Peyer's patch (tissue), 4 donors: Measurements from ENCODE around the gene ZNRF1. TPM values are rescaled to one million over a fixed set of nuclear protein-coding genes. Genes with fewer than 3 reads are reported as not detected.
A peak's percentile ranks its signal among the peaks of the same experiment; 100 is the strongest.

Experiments
- DNase-seq, 3 donors: peaks; one replicate each; pipeline ENCODE4 v3.0.0-alpha.2; 2017 to 2019
- H3K27ac ChIP-seq, 4 donors: fragments of 200-600 bp; sonication (generic); one replicate each; pipeline ENCODE4 v1.5.1; 2016 to 2019
- H3K27me3 ChIP-seq, 2 donors: fragments of 200-600 bp; sonication (generic); one replicate each; pipeline ENCODE4 v1.5.1; 2019
- H3K36me3 ChIP-seq, 3 donors: fragments of 200-600 bp; sonication (generic); one replicate each; pipeline ENCODE4 v1.5.1; 2016 to 2019
- H3K4me1 ChIP-seq, 4 donors: fragments of 200-600 bp; sonication (generic); one replicate each; pipeline ENCODE4 v1.5.1; 2016 to 2019
- H3K4me3 ChIP-seq, 4 donors: fragments of 200-600 bp; sonication (generic); 1 replicate in 3 of 4; 2 replicates in 1 of 4; pipeline ENCODE4 v1.5.1; 2016 to 2019; ENCODE audit warnings: mild to moderate bottlenecking in 1 of 4
- H3K9me3 ChIP-seq, 4 donors: fragments of 200-600 bp; sonication (generic); one replicate each; pipeline ENCODE4 v1.5.1; 2016 to 2019; ENCODE audit warnings: mild to moderate bottlenecking in 1 of 4
- CTCF ChIP-seq, 6 experiments: fragments of 450-650 bp in 4 of 6; fragments of 200-600 bp in 2 of 6; sonication (generic) in 1 of 6; IDR thresholded peaks; one replicate each; pipeline ENCODE4 v1.5.1; 2017 to 2019; ENCODE audit warnings: antibody characterized with exemption in 6 of 6, mild to moderate bottlenecking in 3 of 6, moderate library complexity in 1 of 6
- POLR2A ChIP-seq, 2 donors: fragments of 450-650 bp; IDR thresholded peaks; one replicate each; pipeline ENCODE4 v1.5.1; 2017; ENCODE audit warnings: antibody characterized with exemption in 2 of 2, mild to moderate bottlenecking in 2 of 2, moderate library complexity in 2 of 2
- total RNA-seq, 4 donors: library from RNA; depleted of rRNA; stranded (reverse); fragments of >200 nt; gene quantifications; one replicate each; pipeline ENCODE4 v1.1.0, GENCODE V29; 2016

Gene ZNRF1
- total RNA-seq, 4 donors from 2014 or later = 10.7 to 32.7 (median 16.4) TPM

- no peaks in the 10 kb centered on the region for H3K4me1 ChIP-seq
- H3K27ac ChIP-seq = no peak overlapping the region
- H3K9me3 ChIP-seq = no peaks in the 10 kb centered on the region
- no peak overlapping the region for H3K4me3 ChIP-seq
- H3K36me3 ChIP-seq = peaks cover 0 to 51% (median 0%) of the 10 kb centered on the region in 3 donors
- no peak for DNase-seq
- H3K27me3 ChIP-seq = no peaks in the 10 kb centered on the region
- TF ChIP-seq POLR2A (IDR thresholded peaks at IDR 0.05) = no peak
- no peak for TF ChIP-seq CTCF (IDR thresholded peaks at IDR 0.05)
Observed at GRCh38 chr16:74954763-74955162, 44.1 kb upstream of the ZNRF1 start.

GRCh38 chr16:74973304-74973703, 25.5 kb upstream of the ZNRF1 start:
- H3K36me3 ChIP-seq = peaks cover 0 to 12% (median 0%) of the 10 kb centered on the region in 3 donors
- H3K9me3 ChIP-seq = no peaks in the 10 kb centered on the region
- no peaks in the 10 kb centered on the region for H3K27me3 ChIP-seq
- H3K4me1 ChIP-seq = no peaks in the 10 kb centered on the region
- no peak overlapping the region for H3K27ac ChIP-seq
- peak in 2 of 3 donors; percentile 8 to 30 for DNase-seq
- no peak overlapping the region for H3K4me3 ChIP-seq
- TF ChIP-seq CTCF (IDR thresholded peaks at IDR 0.05) = no peak
- no peak for TF ChIP-seq POLR2A (IDR thresholded peaks at IDR 0.05)

GRCh38 chr16:74975591-74975990, 23.2 kb upstream of the ZNRF1 start:
- H3K4me1 ChIP-seq = no peaks in the 10 kb centered on the region
- TF ChIP-seq POLR2A (IDR thresholded peaks at IDR 0.05) (no peak), CTCF (IDR thresholded peaks at IDR 0.05) (no peak)
- H3K4me3 ChIP-seq = no peak overlapping the region
- H3K36me3 ChIP-seq = peaks cover 0 to 12% (median 0%) of the 10 kb centered on the region in 3 donors
- no peaks in the 10 kb centered on the region for H3K27me3 ChIP-seq
- H3K9me3 ChIP-seq = no peaks in the 10 kb centered on the region
- H3K27ac ChIP-seq = no peak overlapping the region
- DNase-seq = peak in 1 of 3 donors; percentile 2

GRCh38 chr16:74982256-74982655, 16.6 kb upstream of the ZNRF1 start:
- Histone ChIP-seq H3K9me3 (no peaks in the 10 kb centered on the region), H3K4me1 (no peaks in the 10 kb centered on the region), H3K36me3 (peaks cover 0 to 6% (median 0%) of the 10 kb centered on the region in 3 donors), H3K27me3 (no peaks in the 10 kb centered on the region), H3K27ac (no peak overlapping the region), H3K4me3 (no peak overlapping the region)
- no peak for DNase-seq
- no peak for TF ChIP-seq CTCF (IDR thresholded peaks at IDR 0.05)

DNA sequence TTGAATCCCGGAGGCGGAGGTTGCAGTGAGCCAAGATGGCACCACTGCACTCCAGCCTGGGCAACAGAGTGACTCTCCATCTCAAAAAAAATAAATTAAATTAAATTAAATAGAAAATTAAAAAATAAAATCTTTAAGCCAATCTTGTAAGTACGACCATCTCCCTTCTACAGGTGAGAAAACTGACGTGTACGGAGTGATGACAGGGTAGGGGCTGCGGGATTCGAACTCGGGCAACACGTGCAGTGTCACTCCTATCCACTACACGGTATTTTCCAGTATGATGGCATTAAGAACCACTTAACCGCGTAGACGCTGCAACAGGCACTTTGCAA, 14.7 kb upstream of the ZNRF1 start:
- DNase-seq = no peak
- H3K36me3 ChIP-seq = no peaks in the 10 kb centered on the region
- H3K4me1 ChIP-seq = no peaks in the 10 kb centered on the region
- no peak for TF ChIP-seq CTCF (IDR thresholded peaks at IDR 0.05)
- no peak for TF ChIP-seq POLR2A (IDR thresholded peaks at IDR 0.05)
- no peaks in the 10 kb centered on the region for H3K9me3 ChIP-seq
- peak overlapping the region; percentile 83 to 98 (median 92) for H3K4me3 ChIP-seq
- H3K27me3 ChIP-seq = no peaks in the 10 kb centered on the region
- peak overlapping the region in 2 of 4 donors; percentile 76 to 81 for H3K27ac ChIP-seq
